Neuronal stem cell (in vitro differentiated cells): ENCODE data around the gene RIC1.

Experiments used
- DNase-seq: peaks from one replicate; pipeline ENCODE4 v3.0.0-alpha.2; 2013; ENCODE audit warnings: low spot score
- H2AFZ ChIP-seq: one replicate; pipeline ENCODE4 v1.6.1; 2013; ENCODE audit warnings: mild to moderate bottlenecking, low read length, inconsistent platforms
- H2AK5ac ChIP-seq: 2 replicates; pipeline ENCODE4 v1.6.1; 2013; ENCODE audit warnings: low read depth, mild to moderate bottlenecking, inconsistent platforms, low read length, moderate library complexity, mixed read lengths
- H2BK120ac ChIP-seq: 2 replicates; pipeline ENCODE4 v1.6.1; 2013; ENCODE audit warnings: low read depth, mild to moderate bottlenecking, inconsistent platforms, low read length, moderate library complexity, mixed read lengths
- H2BK12ac ChIP-seq: one replicate; pipeline ENCODE4 v1.6.1; 2013; ENCODE audit warnings: low read length, inconsistent platforms
- H2BK15ac ChIP-seq: 2 replicates; pipeline ENCODE4 v1.6.1; 2013; ENCODE audit warnings: mild to moderate bottlenecking, low read length, inconsistent platforms, mixed read lengths
- H2BK5ac ChIP-seq: one replicate; pipeline ENCODE4 v1.6.1; 2013; ENCODE audit warnings: inconsistent platforms, mild to moderate bottlenecking, low read length, moderate library complexity
- H3K14ac ChIP-seq: one replicate; pipeline ENCODE4 v1.6.1; 2013; ENCODE audit warnings: low read length, inconsistent platforms
- H3K18ac ChIP-seq: 2 replicates; pipeline ENCODE4 v1.6.1; 2013; ENCODE audit warnings: low read length, inconsistent platforms
- H3K23ac ChIP-seq: 2 replicates; pipeline ENCODE4 v1.6.1; 2013; ENCODE audit warnings: low read depth, mild to moderate bottlenecking, mixed read lengths, low read length, inconsistent platforms; ENCODE audit not compliant: poor library complexity
- H3K27ac ChIP-seq: replicated peaks from 3 replicates; pipeline ENCODE4 v1.5.1; 2013; ENCODE audit warnings: low read length, inconsistent platforms
- H3K27me3 ChIP-seq, 3 experiments: 2 replicates each; pipeline ENCODE4 v1.6.1; 2013; ENCODE audit warnings: low read length in 3 of 3, mild to moderate bottlenecking in 2 of 3, inconsistent platforms in 1 of 3, low read depth in 1 of 3, mixed read lengths in 1 of 3, moderate library complexity in 1 of 3; ENCODE audit not compliant: control insufficient read depth in 3 of 3, insufficient read depth in 3 of 3
- H3K36me3 ChIP-seq, 2 donors: replicated peaks in 1 of 2; 2 replicates each; pipeline ENCODE4 v1.6.1; 2013; ENCODE audit warnings: low read length in 2 of 2; ENCODE audit not compliant: control insufficient read depth in 2 of 2, insufficient read depth in 2 of 2
- H3K4ac ChIP-seq: 2 replicates; pipeline ENCODE4 v1.6.1; 2013; ENCODE audit warnings: inconsistent platforms, mild to moderate bottlenecking, low read length, moderate library complexity
- H3K4me1 ChIP-seq, 2 donors: 1 replicate in 1 of 2; 2 replicates in 1 of 2; pipeline ENCODE4 v1.6.1; 2013; ENCODE audit warnings: low read length in 2 of 2, low read depth in 1 of 2; ENCODE audit not compliant: control insufficient read depth in 2 of 2, insufficient read depth in 1 of 2
- H3K4me2 ChIP-seq: one replicate; pipeline ENCODE4 v1.6.1; 2013; ENCODE audit warnings: mild to moderate bottlenecking, low read length, inconsistent platforms; ENCODE audit not compliant: insufficient read depth, poor library complexity, severe bottlenecking
- H3K4me3 ChIP-seq, 2 donors: 2 replicates each; pipeline ENCODE4 v1.5.1; 2013; ENCODE audit warnings: low read length in 2 of 2, mild to moderate bottlenecking in 2 of 2, inconsistent platforms in 1 of 2, moderate library complexity in 1 of 2
- H3K79me1 ChIP-seq: one replicate; pipeline ENCODE4 v1.6.1; 2013; ENCODE audit warnings: low read depth, mild to moderate bottlenecking, inconsistent platforms, low read length, moderate library complexity
- H3K9ac ChIP-seq: one replicate; pipeline ENCODE4 v1.6.1; 2013; ENCODE audit warnings: mild to moderate bottlenecking, low read depth, low read length, inconsistent platforms; ENCODE audit not compliant: poor library complexity
- H3K9me3 ChIP-seq, 2 donors: replicated peaks in 1 of 2; 2 replicates each; pipeline versions ENCODE3 to v1.6.1; 2013; ENCODE audit warnings: low read length in 2 of 2, mild to moderate bottlenecking in 2 of 2, inconsistent platforms in 1 of 2, low read depth in 1 of 2, mixed read lengths in 1 of 2, moderate library complexity in 1 of 2; ENCODE audit not compliant: control insufficient read depth in 2 of 2, insufficient read depth in 1 of 2
- H4K8ac ChIP-seq: one replicate; pipeline ENCODE4 v1.6.1; 2013; ENCODE audit warnings: low read depth, mild to moderate bottlenecking, inconsistent platforms, low read length, moderate library complexity
- H4K91ac ChIP-seq: one replicate; pipeline ENCODE4 v1.6.1; 2013; ENCODE audit warnings: low read length, low read depth, mild to moderate bottlenecking, inconsistent platforms; ENCODE audit not compliant: poor library complexity
- WGBS, 2 donors: extraction: QIAGEN DNeasy Blood & Tissue Kit; methylation state at CpG; one replicate each; pipeline ENCODE4 v1.1.7; 2013; ENCODE audit warnings: missing lambda C conversion rate in 2 of 2, mixed read lengths in 1 of 2; ENCODE audit not compliant: insufficient read length in 2 of 2, insufficient replicate concordance in 1 of 2; ENCODE audit errors: extremely low coverage in 2 of 2; 5-methylcytosine and 5-hydroxymethylcytosine counted together

The RIC1 gene

GRCh38 chr9:5783982-5784381, 155.1 kb downstream of the RIC1 start:
- H2BK120ac ChIP-seq, result no peak overlapping the region
- H2BK5ac ChIP-seq, result no peak overlapping the region
- H3K36me3 ChIP-seq, result peaks cover 9 to 30% of the 10 kb centered on the region in 2 donors
- peaks cover 1% of the 10 kb centered on the region for H3K79me1 ChIP-seq
- no peak overlapping the region for H3K4me2 ChIP-seq
- H3K23ac ChIP-seq, result no peak overlapping the region
- H3K27me3 ChIP-seq, result no peaks in the 10 kb centered on the region
- H3K18ac ChIP-seq, result no peak overlapping the region
- no peak overlapping the region for H2AFZ ChIP-seq
- H2BK15ac ChIP-seq, result no peak overlapping the region
- H2AK5ac ChIP-seq, result no peak overlapping the region
- H3K14ac ChIP-seq, result no peak overlapping the region
- WGBS, 2 donors, result no CpG with 5 or more reads among the region's 1 CpG
- no peak overlapping the region for H3K4me3 ChIP-seq
- H2BK12ac ChIP-seq, result no peak overlapping the region
- no peak overlapping the region for H3K9ac ChIP-seq
- H3K27ac ChIP-seq, result no peak overlapping the region
- no peak overlapping the region for H4K8ac ChIP-seq
- no peak overlapping the region for H4K91ac ChIP-seq
- no peak for DNase-seq
- H3K4ac ChIP-seq, result no peak overlapping the region
- no peaks in the 10 kb centered on the region for H3K4me1 ChIP-seq
- peaks cover 8 to 23% of the 10 kb centered on the region in 2 donors for H3K9me3 ChIP-seq

GRCh38 chr9:5784526-5785315, 155.8 kb downstream of the RIC1 start:
- peaks cover 7 to 16% of the 10 kb centered on the region in 2 donors for H3K9me3 ChIP-seq
- H3K23ac ChIP-seq, result no peak overlapping the region
- H3K4me3 ChIP-seq, result no peak overlapping the region
- H3K9ac ChIP-seq, result no peak overlapping the region
- no peak for DNase-seq
- no peak overlapping the region for H2AFZ ChIP-seq
- no peak overlapping the region for H4K8ac ChIP-seq
- H2BK120ac ChIP-seq, result no peak overlapping the region
- H3K4me2 ChIP-seq, result no peak overlapping the region
- no peaks in the 10 kb centered on the region for H3K27me3 ChIP-seq
- no peak overlapping the region for H4K91ac ChIP-seq
- no CpG with 5 or more reads among the region's 4 CpGs for WGBS, 2 donors
- no peak overlapping the region for H2BK12ac ChIP-seq
- H3K4ac ChIP-seq, result no peak overlapping the region
- H2AK5ac ChIP-seq, result no peak overlapping the region
- H2BK15ac ChIP-seq, result no peak overlapping the region
- no peak overlapping the region for H2BK5ac ChIP-seq
- no peak overlapping the region for H3K14ac ChIP-seq
- H3K79me1 ChIP-seq, result peaks cover 1% of the 10 kb centered on the region
- H3K36me3 ChIP-seq, result peaks cover 6 to 23% of the 10 kb centered on the region in 2 donors
- H3K18ac ChIP-seq, result no peak overlapping the region
- no peaks in the 10 kb centered on the region for H3K4me1 ChIP-seq
- H3K27ac ChIP-seq, result no peak overlapping the region

GRCh38 chr9:5786370-5787127, 157.6 kb downstream of the RIC1 start:
- Histone ChIP-seq H4K8ac (no peak overlapping the region), H2AFZ (no peak overlapping the region), H3K79me1 (peaks cover 1% of the 10 kb centered on the region), H3K4me2 (no peak overlapping the region), H4K91ac (no peak overlapping the region), H3K14ac (no peak overlapping the region), H3K4me1 (no peaks in the 10 kb centered on the region), H2BK15ac (no peak overlapping the region), H3K9me3 (peaks cover 2 to 14% of the 10 kb centered on the region in 2 donors), H3K36me3 (peaks cover 2 to 11% of the 10 kb centered on the region in 2 donors), H3K23ac (no peak overlapping the region), H2BK12ac (no peak overlapping the region), H3K4ac (no peak overlapping the region), H2AK5ac (no peak overlapping the region), H3K27me3 (no peaks in the 10 kb centered on the region), H3K4me3 (no peak overlapping the region), H2BK120ac (no peak overlapping the region), H3K9ac (no peak overlapping the region), H2BK5ac (no peak overlapping the region), H3K18ac (no peak overlapping the region), H3K27ac (no peak overlapping the region)
- no CpG with 5 or more reads among the region's 6 CpGs for WGBS, 2 donors
- DNase-seq, result no peak

- no peak overlapping the region for H3K4me2 ChIP-seq
- no peaks in the 10 kb centered on the region for H3K27me3 ChIP-seq
- no peak overlapping the region for H3K14ac ChIP-seq
- H3K4me3 ChIP-seq, result no peak overlapping the region
- H3K27ac ChIP-seq, result no peak overlapping the region
- no peak for DNase-seq
- no peak overlapping the region for H2BK5ac ChIP-seq
- H3K36me3 ChIP-seq, result peaks cover 2 to 11% of the 10 kb centered on the region in 2 donors
- no peak overlapping the region for H3K9ac ChIP-seq
- no peak overlapping the region for H3K18ac ChIP-seq
- peaks cover 2 to 9% of the 10 kb centered on the region in 2 donors for H3K9me3 ChIP-seq
- no peak overlapping the region for H2BK120ac ChIP-seq
- no peak overlapping the region for H2BK15ac ChIP-seq
- peaks cover 1% of the 10 kb centered on the region for H3K79me1 ChIP-seq
- no peak overlapping the region for H2BK12ac ChIP-seq
- no peak overlapping the region for H4K91ac ChIP-seq
- H2AK5ac ChIP-seq, result no peak overlapping the region
- H2AFZ ChIP-seq, result no peak overlapping the region
- H3K4me1 ChIP-seq, result no peaks in the 10 kb centered on the region
- WGBS, 2 donors, result no CpG with 5 or more reads among the region's 2 CpGs
- no peak overlapping the region for H3K23ac ChIP-seq
- H3K4ac ChIP-seq, result no peak overlapping the region
- no peak overlapping the region for H4K8ac ChIP-seq
Observed at GRCh38 chr9:5787220-5787619, 158.3 kb downstream of the RIC1 start.
